ENCODE results near the gene ITGA5.

Gene ITGA5

DNA sequence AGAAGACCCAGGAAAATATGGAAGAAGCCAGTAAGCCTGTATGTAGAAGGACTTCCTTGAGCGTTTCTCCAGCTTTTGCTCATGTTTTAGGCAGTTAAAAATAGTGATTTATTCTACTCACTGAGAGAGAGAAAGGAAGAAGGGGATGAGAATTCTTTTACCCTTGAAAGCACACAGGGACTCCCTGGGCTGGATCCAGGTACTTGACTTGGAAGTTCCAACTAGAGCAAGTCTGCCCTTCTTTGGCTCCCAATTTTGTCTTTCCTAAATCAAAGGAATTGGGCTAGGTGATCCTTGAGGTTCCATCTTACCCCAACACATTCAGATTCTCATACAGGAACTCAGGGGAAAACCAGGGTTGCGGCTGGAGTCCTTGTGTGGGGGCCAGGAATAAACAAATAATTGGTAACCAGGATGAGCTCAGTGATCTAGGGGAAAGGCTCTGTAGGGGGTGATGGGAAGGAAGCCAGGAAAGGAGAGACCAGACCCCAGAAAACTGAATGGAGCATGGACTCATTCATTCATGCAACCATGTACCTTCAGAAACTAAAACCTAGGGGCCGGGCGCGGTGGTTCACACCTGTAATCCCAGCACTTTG lies 11.5 kb upstream of the ITGA5 start:
- no peak for DNase-seq

DNA sequence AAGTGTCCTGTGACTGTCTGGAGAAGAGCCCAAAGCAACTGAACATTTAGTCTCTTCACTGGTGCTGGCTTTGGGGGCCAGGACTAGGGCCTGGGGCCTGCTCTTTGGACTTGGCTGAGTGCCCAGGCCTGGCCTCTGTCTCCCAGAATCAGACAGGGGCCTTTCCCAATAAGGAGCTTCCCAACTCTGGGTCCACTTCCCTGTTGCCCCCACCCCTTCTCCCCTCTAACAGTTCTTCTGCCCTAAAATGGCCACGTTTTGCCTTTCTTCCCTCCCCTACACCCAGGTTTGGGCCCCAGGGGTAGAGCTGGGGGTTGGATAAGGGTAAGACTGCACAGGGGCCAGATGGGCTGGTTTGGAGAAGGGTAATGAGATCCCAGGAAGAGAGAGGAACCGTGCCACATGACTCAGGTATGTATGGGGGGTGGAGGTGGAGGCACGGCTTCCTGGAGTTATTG lies 10.0 kb upstream of the ITGA5 start:
- DNase-seq, result no peak

GRCh38 chr12:54428050-54429013 lies 9.3 kb upstream of the ITGA5 start:
- no peak for DNase-seq

DNA sequence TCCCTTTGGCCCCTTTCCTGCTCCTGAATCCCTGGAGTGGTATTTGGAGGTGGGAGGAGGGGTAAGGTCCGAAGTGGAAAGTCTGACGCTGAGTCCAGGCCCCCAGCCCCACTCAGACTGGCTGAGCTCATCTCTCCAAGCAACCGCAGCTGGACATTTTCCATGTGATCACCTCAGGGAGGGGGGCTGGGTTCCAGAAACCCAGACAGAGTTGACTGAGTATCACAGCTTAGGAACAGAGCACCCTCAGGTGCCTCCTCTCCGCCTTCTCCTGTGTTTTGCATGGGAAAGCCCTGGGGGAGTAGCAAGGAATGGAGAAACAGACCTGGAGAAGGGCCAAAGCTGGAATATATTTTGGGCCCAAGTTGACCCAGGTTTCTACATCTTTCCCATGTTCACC lies 8.0 kb upstream of the ITGA5 start:
- no peak for DNase-seq

DNA sequence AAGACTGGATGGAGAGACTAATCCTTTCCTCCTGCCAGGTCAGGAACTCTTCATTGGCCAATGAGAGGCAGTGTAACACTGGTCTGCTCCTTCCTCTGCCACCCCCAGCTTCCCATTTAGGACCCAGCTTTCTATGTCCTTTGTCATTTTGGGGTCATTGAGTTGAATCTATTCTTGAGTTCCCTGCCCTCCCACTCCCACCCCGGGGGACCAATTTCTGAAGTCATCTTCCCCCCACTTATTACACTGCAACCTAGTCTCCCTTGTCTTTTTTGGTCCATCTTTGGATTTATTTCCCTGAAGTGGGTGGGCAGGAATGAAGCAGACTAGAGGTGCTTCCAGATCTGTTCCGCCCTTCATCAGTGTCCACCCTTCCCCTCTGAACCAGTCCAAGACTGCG lies 7.6 kb upstream of the ITGA5 start:
- no peak for DNase-seq

GRCh38 chr12:54425702-54426101 lies 6.6 kb upstream of the ITGA5 start:
- DNase-seq, result no peak

GRCh38 chr12:54424224-54424623 lies 5.2 kb upstream of the ITGA5 start:
- no peak for DNase-seq

DNA sequence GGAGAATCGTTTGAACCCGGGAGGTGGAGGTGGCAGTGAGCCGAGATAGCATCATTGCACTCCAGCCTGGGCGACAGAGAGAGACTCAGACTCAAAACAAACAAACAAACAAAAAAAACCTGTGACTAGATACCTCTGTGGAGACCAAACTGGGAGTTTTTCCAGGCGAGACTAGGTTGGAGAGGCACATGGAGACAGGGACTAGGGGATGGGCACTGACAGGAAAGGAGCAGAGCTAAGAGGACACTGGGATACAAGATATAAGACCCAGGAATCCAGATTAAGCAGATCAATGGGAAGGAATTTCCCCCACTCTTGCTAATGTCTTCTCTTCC lies 4.7 kb upstream of the ITGA5 start:
- DNase-seq, result no peak

DNA sequence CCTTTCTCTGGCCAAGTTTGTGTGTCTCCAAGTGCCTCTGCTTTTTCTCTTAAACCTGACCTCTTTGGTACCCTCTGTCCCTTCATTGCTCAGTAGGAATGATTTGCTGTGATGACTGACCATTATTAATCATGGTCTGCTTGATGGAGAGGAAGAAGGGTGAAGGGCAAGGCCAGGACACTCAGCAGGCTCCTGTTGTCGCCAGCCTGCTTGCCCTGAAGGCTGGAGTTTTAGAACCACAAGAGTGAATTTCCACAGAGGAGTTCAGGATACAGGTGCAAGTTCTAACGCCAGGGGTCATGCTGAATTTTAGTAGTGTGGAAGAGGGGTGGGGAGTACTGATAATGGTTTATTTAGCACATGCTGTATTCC lies 2.8 kb upstream of the ITGA5 start:
- DNase-seq, result no peak

- no peak for DNase-seq
These were observed 2.3 kb upstream of the ITGA5 start for GRCh38 chr12:54421175-54421878.

- DNase-seq, result no peak
These were observed 1.7 kb upstream of the ITGA5 start for GRCh38 chr12:54420766-54421144.

- no peak for DNase-seq
These were observed 502 bp downstream of the ITGA5 start for GRCh38 chr12:54418441-54419087.

DNA sequence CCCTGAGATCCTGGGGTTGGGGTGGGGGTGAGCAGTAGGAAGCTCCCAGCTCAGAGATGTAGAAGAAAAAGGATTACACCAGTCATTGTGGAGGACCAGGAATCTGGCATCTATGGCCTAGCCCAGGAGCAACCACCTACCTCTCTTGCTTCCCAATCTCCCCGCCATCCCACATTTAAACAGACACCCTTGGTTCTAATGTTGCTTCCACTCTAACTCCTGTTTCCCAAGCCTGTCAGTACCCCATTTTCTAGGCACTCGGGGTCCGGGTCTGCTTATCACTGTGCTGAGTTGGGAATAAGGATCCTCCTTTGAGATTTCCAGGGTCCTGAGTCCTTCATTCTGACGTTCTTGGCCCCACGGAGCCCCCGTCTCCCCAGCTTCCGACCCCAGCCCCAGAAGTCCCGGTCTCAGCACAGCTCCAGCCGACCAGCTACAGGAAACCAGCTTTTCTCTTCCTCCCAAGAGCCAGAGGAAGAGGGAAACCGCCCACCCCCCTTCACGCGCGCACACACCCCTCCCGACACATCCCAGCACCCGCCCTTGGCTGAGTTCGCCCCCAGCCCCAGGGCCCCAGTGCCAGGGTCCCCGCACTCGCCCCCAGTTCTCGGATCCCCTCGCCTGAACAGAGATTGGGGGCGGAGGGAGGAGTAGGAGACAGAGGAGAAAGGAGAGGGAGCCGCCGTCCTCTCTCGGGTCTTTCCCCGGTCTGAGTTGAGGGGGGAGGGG lies 1.2 kb downstream of the ITGA5 start:
- DNase-seq, result no peak

DNA sequence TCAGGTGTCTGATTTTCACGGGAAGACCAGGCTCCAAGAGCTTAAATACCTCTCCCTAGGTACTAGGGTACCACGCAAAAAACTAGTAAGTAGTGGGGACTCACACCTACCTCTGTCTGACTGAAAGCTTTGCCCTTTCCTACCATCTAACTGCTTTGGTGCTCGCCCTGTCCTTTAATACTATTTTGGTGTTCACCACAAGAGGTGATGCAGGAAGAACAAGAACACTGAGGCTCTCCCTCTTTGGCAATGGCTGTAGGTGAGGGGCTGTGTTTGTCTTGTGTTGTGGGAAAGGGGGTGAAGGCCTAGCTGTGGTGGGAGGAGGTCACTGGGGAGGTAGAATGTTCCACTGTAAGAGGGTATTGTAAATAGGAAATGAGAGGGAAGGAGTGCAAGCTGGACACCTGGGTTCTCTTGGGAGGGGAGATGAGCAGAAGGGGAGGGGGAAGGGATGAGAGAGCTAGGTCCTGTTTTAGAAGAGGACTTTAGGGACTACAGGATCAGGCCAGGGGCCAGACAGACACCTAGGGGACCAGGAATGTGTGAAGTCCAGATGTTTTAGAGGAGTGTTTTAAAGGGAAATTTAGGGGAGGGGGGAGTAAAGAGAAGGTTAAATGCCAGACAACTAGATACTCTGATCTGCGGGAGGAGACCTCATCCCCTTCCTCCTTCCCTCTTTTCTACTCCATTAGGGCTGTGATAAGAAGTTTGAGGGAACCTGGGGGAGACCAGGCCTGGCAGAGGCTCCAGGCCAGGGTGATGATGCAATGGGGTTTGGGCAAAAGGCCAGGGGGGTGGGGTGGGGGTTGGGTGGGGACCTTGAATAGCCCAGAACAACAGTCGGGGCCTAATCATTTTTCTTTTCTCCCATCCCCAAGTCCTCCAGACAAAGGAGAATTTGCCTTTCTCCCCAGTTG lies 2.1 kb downstream of the ITGA5 start:
- DNase-seq, result no peak

DNA sequence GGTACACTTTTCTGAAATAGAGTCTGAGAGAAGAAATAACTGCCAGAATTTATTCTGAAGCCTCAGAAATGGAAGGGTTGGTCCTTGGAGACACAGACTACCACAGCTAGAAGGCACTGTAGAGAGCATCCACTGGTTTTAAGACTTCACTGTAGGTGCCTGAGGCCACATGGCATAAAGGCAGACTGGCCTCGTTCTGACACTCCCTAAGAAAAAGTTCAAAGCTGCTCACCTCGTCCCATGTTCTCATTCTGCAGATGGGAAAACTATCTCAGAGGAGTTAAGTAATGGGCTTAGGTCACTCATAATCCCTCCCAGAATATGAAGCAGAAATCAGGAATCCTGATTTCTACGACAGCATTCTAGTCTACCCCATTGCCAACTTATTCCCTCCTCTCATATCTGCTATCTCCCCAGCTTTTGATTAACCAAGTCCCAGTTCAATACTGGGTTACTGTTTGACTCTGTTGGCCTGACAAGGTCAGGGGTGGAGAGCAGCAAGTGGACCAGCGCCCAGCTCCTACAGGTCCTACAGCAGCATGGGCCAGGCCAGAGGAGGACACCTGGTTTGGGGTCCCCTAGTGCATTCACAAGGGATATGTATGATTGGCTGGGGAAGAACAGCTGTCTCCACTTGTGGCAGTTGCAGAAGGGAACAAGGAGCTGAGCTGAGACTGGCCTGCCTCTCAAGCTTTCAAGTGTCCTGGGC lies 3.7 kb downstream of the ITGA5 start:
- no peak for DNase-seq

DNA sequence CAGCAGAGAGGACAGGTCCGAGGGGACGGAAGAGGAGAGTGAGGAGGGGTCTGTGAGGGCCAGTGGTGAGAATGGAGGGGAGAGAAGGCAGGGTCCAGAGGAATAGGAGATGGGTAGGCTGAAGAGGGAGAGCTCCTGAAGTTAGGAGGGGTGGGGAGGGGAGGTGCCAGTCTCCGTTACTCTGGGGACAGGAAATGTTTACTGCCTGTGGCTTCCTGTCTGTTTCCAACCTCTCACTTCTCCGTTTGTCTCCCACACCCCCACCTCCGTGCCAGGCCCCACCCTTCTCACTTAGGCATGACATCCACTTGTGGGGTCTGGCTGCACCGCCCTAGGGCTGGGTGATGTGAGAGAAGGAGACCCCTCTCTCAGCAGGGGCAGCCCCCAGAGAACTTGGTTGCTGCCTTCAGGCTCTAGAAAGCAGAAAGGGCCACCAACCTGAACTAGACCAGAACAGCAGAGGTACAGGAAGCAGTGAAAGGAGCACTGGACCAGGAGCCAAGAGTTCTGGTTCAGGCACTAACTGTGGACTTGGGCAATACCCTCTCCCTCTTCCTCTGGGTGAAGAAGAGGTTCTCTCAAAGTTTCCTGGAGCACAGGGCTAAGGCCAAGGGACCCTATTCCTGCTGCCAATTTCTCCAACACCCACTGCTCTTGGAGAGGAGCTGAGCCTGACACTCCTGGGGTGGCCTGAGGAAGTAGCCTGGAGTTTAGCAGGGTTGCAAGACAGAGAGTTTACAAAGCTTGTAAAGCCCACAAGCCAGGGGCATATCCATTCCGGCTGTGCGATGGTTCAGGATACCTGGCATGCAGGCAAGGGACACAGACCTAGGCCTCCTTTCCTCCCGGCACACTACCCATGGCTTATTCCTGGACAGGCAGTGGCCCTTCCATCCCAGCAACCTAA lies 5.5 kb downstream of the ITGA5 start:
- DNase-seq, result peak; percentile 82

- no peak for DNase-seq
These were observed 6.3 kb downstream of the ITGA5 start for GRCh38 chr12:54412786-54413185.

DNA sequence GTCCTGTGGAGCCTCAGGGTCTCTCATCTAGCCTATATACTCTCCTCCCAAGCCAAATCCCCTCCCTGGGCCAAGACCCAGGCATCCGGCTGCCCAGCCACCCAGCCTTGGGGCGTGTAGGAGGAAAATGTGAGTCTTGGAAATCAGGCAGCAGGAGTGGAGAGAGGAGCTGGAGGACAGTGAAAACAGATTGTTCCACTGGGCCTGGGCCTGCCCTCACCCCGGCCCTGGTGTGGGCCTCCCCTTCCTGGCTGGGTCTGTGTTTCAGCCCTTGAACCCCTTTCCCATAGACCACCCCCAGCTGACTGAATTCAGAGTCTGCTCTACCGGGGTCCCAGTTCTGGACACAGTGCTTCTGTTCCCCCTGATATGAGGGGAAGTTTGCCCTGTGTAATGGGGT lies 6.7 kb downstream of the ITGA5 start:
- DNase-seq, result no peak

GRCh38 chr12:54411391-54412241 lies 7.5 kb downstream of the ITGA5 start:
- DNase-seq, result peak; percentile 42
